HEK293 (cell line): ENCODE measurements around the gene MYOD1.

Source experiments
- CTCF ChIA-PET: fragments of 350-600 bp; formaldehyde crosslinking; extraction: SDS; loops from one replicate; lab custom pipeline; 2021; ENCODE audit warnings: antibody characterized with exemption; lab: Yijun Ruan, JAX
- POLR2A ChIA-PET: fragments of 300-600 bp; formaldehyde crosslinking; extraction: SDS; loops from one replicate; lab custom pipeline; 2020; ENCODE audit warnings: antibody characterized with exemption, inconsistent platforms; lab: Yijun Ruan, JAX
- H3K27ac ChIP-seq: fragments of 200-500 bp; sonication (Bioruptor generic); 2 replicates; pipeline ENCODE4 v1.5.1; 2014; ENCODE audit warnings: low read depth, low read length, control low read depth, inconsistent platforms; ENCODE audit errors: extremely low read depth
- H3K36me3 ChIP-seq, 2 experiments: fragments of 200-500 bp in 1 of 2; sonication (Bioruptor generic) in 1 of 2; 1 replicate in 1 of 2; 2 replicates in 1 of 2; pipeline ENCODE4 v1.5.1; 2014 to 2017; ENCODE audit warnings: inconsistent platforms in 2 of 2, low read length in 2 of 2; ENCODE audit not compliant: control insufficient read depth in 2 of 2, insufficient read depth in 1 of 2
- H3K4me1 ChIP-seq: fragments of 200-500 bp; sonication (Bioruptor generic); 2 replicates; pipeline ENCODE4 v1.5.1; 2014; ENCODE audit warnings: mild to moderate bottlenecking, low read length, inconsistent platforms; ENCODE audit not compliant: control insufficient read depth, insufficient read depth
- H3K4me3 ChIP-seq: 2 replicates; pipeline ENCODE4 v1.5.1; 2011; ENCODE audit warnings: low read depth, mild to moderate bottlenecking, control low read depth, low read length, moderate library complexity
- H3K9me3 ChIP-seq: fragments of 200-500 bp; sonication (Bioruptor generic); 2 replicates; pipeline ENCODE4 v1.5.1; 2014; ENCODE audit warnings: low read depth, low read length, inconsistent platforms; ENCODE audit not compliant: control insufficient read depth, insufficient read depth
- CTCF ChIP-seq: fragments of 450-650 bp; formaldehyde crosslinking; IDR thresholded peaks from 2 replicates; pipeline ENCODE4 v1.5.1; 2016; ENCODE audit warnings: missing biosample characterization, missing genetic modification characterization
- GLI4 ChIP-seq: fragments of 450-650 bp; formaldehyde crosslinking; IDR thresholded peaks from 2 replicates; pipeline ENCODE4 v1.5.1; 2016; ENCODE audit warnings: missing biosample characterization, missing genetic modification characterization
- KLF8 ChIP-seq: fragments of 450-650 bp; formaldehyde crosslinking; IDR thresholded peaks from 2 replicates; pipeline ENCODE4 v1.5.1; 2016; ENCODE audit warnings: missing biosample characterization, missing genetic modification characterization
- KLF9 ChIP-seq: fragments of 450-650 bp; formaldehyde crosslinking; IDR thresholded peaks from 2 replicates; pipeline ENCODE4 v1.5.1; 2016; ENCODE audit warnings: missing biosample characterization, missing genetic modification characterization, low read depth
- OSR2 ChIP-seq: fragments of 450-650 bp; formaldehyde crosslinking; IDR thresholded peaks from 2 replicates; pipeline ENCODE4 v1.5.1; 2016; ENCODE audit warnings: missing biosample characterization, missing genetic modification characterization
- YY2 ChIP-seq: fragments of 450-650 bp; formaldehyde crosslinking; IDR thresholded peaks from 2 replicates; pipeline ENCODE4 v1.5.1; 2016; ENCODE audit warnings: missing biosample characterization, missing genetic modification characterization
- ZBTB10 ChIP-seq: fragments of 450-650 bp; formaldehyde crosslinking; IDR thresholded peaks from 2 replicates; pipeline ENCODE4 v1.5.1; 2016; ENCODE audit warnings: missing biosample characterization, missing genetic modification characterization
- ZFP37 ChIP-seq: fragments of 450-650 bp; formaldehyde crosslinking; IDR thresholded peaks from 2 replicates; pipeline ENCODE4 v1.5.1; 2016; ENCODE audit warnings: missing biosample characterization, missing genetic modification characterization
- ZNF112 ChIP-seq: fragments of 450-650 bp; formaldehyde crosslinking; IDR thresholded peaks from 2 replicates; pipeline ENCODE4 v1.5.0; 2017; ENCODE audit warnings: missing biosample characterization, missing genetic modification characterization
- ZNF157 ChIP-seq: fragments of 450-650 bp; formaldehyde crosslinking; IDR thresholded peaks from 2 replicates; pipeline ENCODE4 v1.5.1; 2016; ENCODE audit warnings: missing biosample characterization, missing genetic modification characterization
- ZNF23 ChIP-seq: fragments of 450-650 bp; formaldehyde crosslinking; IDR thresholded peaks from 2 replicates; pipeline ENCODE4 v1.5.1; 2016; ENCODE audit warnings: missing biosample characterization, missing genetic modification characterization, borderline replicate concordance
- ZNF239 ChIP-seq: fragments of 450-650 bp; formaldehyde crosslinking; IDR thresholded peaks from 2 replicates; pipeline ENCODE4 v1.5.1; 2016; ENCODE audit warnings: missing biosample characterization, missing genetic modification characterization
- ZNF302 ChIP-seq: fragments of 450-650 bp; formaldehyde crosslinking; IDR thresholded peaks from 2 replicates; pipeline ENCODE4 v1.5.1; 2016; ENCODE audit warnings: missing biosample characterization, missing genetic modification characterization, low read depth
- ZNF514 ChIP-seq: fragments of 450-650 bp; formaldehyde crosslinking; IDR thresholded peaks from 2 replicates; pipeline ENCODE4 v1.5.1; 2016; ENCODE audit warnings: missing biosample characterization, missing genetic modification characterization
- ZNF558 ChIP-seq: fragments of 450-650 bp; formaldehyde crosslinking; IDR thresholded peaks from 2 replicates; pipeline ENCODE4 v1.5.1; 2016; ENCODE audit warnings: missing biosample characterization, missing genetic modification characterization
- ZNF561 ChIP-seq: fragments of 450-650 bp; IDR thresholded peaks from 2 replicates; pipeline ENCODE4 v1.5.1; 2018; ENCODE audit warnings: missing biosample characterization, missing genetic modification characterization, borderline replicate concordance
- ZNF629 ChIP-seq: fragments of 450-650 bp; formaldehyde crosslinking; IDR thresholded peaks from 2 replicates; pipeline ENCODE4 v1.5.1; 2017; ENCODE audit warnings: missing biosample characterization, missing genetic modification characterization
- ZNF76 ChIP-seq: fragments of 450-650 bp; formaldehyde crosslinking; IDR thresholded peaks from 2 replicates; pipeline ENCODE4; 2016; ENCODE audit warnings: low read depth, missing biosample characterization, missing genetic modification characterization, borderline replicate concordance
- ZNF830 ChIP-seq: fragments of 450-650 bp; IDR thresholded peaks from 2 replicates; pipeline ENCODE4 v1.5.0; 2018; ENCODE audit warnings: missing biosample characterization, missing genetic modification characterization, low read depth, mild to moderate bottlenecking, moderate library complexity
- ZNF843 ChIP-seq: fragments of 450-650 bp; formaldehyde crosslinking; IDR thresholded peaks from 2 replicates; pipeline ENCODE4 v1.5.1; 2016; ENCODE audit warnings: missing biosample characterization, missing genetic modification characterization
- TF ChIP-seq, protein P1 (sequence below): fragments of 450-650 bp; formaldehyde crosslinking; IDR thresholded peaks from 2 replicates; pipeline ENCODE4 v1.5.1; 2017; ENCODE audit warnings: missing biosample characterization, missing genetic modification characterization
- TF ChIP-seq, protein P2 (sequence below): fragments of 450-650 bp; formaldehyde crosslinking; IDR thresholded peaks from 2 replicates; pipeline ENCODE4 v1.5.1; 2016; ENCODE audit warnings: missing biosample characterization, missing genetic modification characterization
- TF ChIP-seq, protein P3 (sequence below): fragments of 450-650 bp; formaldehyde crosslinking; IDR thresholded peaks from 2 replicates; pipeline ENCODE4 v1.5.1; 2016; ENCODE audit warnings: missing biosample characterization, missing genetic modification characterization

The MYOD1 gene

DNA sequence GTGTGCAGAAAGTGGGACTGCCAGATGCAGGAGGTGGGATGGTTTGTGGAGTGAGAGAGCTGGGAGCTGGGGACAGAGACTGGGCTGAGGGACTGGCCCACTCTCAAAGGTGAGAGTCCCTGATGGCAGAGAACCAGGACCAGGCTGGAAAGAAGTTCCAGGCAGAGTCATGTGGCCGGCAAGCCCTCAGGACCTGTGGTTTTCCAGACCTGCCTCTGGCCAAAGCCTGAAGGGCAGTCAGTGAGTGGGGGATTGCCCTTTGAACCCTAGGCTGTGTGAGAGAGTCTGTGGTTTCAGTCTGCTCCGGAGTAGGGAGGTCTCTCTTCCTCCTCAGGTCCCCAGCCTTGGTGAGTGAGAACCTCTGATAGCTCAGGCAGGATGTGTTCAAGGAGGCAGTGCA is 32.2 kb downstream of the MYOD1 start:
- H3K27ac ChIP-seq: no peak overlapping the region
- no peaks in the 10 kb centered on the region for H3K4me1 ChIP-seq
- ChIA-PET POLR2A (interaction anchor here (0.6 kb wide), 1 partner anchor 10 kb away, joined by 3 read pairs; no protein-coding TSS in a partner anchor), CTCF (interaction anchor here (0.6 to 2.0 kb wide), 3 partner anchors 9 to 163 kb away, joined by 3 to 4 read pairs (median 4); no protein-coding TSS in a partner anchor)
- TF ChIP-seq KLF8 (tag by site-specific recombination) (no peak), ZNF830 (no peak), KLF9 (no peak), ZNF561 (no peak)
- TF ChIP-seq, all 188 proteins: peak for 0
- Histone ChIP-seq H3K9me3 (no peaks in the 10 kb centered on the region), H3K4me3 (no peak overlapping the region), H3K36me3 (no peaks in the 10 kb centered on the region)

DNA sequence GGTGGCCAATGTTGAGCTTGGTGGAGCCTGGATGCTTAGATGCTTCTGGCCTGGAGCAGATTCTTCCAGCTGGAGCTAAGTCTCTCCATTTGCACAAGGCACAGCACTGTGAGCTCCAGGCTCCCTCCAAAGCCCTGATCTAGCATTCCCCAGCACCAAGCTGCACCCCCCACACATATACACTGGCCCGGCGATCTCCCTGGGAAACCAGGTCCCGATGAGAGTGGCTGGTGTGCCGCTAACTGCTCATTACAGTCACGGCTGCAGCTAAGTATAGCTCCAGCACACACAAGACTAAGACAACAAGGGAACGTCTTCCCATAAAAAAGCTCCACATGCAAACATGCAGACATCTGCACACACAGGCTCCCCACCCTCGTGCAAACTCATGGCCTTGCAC is 32.8 kb downstream of the MYOD1 start:
- ChIA-PET CTCF (interaction anchor here (0.6 to 2.0 kb wide), 4 partner anchors 8 to 226 kb away, joined by 3 to 8 read pairs (median 4); no protein-coding TSS in a partner anchor), POLR2A (interaction anchor here (0.6 kb wide), 1 partner anchor 10 kb away, joined by 3 read pairs; no protein-coding TSS in a partner anchor)
- H3K9me3 ChIP-seq: no peaks in the 10 kb centered on the region
- no peak overlapping the region for H3K4me3 ChIP-seq
- H3K36me3 ChIP-seq: no peaks in the 10 kb centered on the region
- H3K4me1 ChIP-seq: no peaks in the 10 kb centered on the region
- no peak for TF ChIP-seq OSR2 (tag by site-specific recombination)
- TF ChIP-seq ZNF23 (tag by site-specific recombination): no peak
- no peak for TF ChIP-seq ZFP37 (tag by site-specific recombination)
- TF ChIP-seq ZNF514 (tag by site-specific recombination): no peak
- TF ChIP-seq, protein P1, sequence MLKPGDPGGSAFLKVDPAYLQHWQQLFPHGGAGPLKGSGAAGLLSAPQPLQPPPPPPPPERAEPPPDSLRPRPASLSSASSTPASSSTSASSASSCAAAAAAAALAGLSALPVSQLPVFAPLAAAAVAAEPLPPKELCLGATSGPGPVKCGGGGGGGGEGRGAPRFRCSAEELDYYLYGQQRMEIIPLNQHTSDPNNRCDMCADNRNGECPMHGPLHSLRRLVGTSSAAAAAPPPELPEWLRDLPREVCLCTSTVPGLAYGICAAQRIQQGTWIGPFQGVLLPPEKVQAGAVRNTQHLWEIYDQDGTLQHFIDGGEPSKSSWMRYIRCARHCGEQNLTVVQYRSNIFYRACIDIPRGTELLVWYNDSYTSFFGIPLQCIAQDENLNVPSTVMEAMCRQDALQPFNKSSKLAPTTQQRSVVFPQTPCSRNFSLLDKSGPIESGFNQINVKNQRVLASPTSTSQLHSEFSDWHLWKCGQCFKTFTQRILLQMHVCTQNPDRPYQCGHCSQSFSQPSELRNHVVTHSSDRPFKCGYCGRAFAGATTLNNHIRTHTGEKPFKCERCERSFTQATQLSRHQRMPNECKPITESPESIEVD (tag by site-specific recombination): no peak
- TF ChIP-seq ZNF558 (tag by site-specific recombination): no peak
- TF ChIP-seq CTCF (tag by site-specific recombination): no peak
- TF ChIP-seq YY2 (tag by site-specific recombination): no peak
- TF ChIP-seq ZNF843 (tag by site-specific recombination): no peak
- no peak for TF ChIP-seq ZNF112 (tag by site-specific recombination)
- TF ChIP-seq ZNF302 (tag by site-specific recombination): no peak
- TF ChIP-seq ZNF157 (tag by site-specific recombination): no peak
- TF ChIP-seq ZNF239 (tag by site-specific recombination): no peak
- no peak for TF ChIP-seq ZNF629 (tag by site-specific recombination)
- TF ChIP-seq, protein P2, sequence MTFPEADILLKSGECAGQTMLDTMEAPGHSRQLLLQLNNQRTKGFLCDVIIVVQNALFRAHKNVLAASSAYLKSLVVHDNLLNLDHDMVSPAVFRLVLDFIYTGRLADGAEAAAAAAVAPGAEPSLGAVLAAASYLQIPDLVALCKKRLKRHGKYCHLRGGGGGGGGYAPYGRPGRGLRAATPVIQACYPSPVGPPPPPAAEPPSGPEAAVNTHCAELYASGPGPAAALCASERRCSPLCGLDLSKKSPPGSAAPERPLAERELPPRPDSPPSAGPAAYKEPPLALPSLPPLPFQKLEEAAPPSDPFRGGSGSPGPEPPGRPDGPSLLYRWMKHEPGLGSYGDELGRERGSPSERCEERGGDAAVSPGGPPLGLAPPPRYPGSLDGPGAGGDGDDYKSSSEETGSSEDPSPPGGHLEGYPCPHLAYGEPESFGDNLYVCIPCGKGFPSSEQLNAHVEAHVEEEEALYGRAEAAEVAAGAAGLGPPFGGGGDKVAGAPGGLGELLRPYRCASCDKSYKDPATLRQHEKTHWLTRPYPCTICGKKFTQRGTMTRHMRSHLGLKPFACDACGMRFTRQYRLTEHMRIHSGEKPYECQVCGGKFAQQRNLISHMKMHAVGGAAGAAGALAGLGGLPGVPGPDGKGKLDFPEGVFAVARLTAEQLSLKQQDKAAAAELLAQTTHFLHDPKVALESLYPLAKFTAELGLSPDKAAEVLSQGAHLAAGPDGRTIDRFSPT (tag by site-specific recombination): no peak
- TF ChIP-seq, protein P3, sequence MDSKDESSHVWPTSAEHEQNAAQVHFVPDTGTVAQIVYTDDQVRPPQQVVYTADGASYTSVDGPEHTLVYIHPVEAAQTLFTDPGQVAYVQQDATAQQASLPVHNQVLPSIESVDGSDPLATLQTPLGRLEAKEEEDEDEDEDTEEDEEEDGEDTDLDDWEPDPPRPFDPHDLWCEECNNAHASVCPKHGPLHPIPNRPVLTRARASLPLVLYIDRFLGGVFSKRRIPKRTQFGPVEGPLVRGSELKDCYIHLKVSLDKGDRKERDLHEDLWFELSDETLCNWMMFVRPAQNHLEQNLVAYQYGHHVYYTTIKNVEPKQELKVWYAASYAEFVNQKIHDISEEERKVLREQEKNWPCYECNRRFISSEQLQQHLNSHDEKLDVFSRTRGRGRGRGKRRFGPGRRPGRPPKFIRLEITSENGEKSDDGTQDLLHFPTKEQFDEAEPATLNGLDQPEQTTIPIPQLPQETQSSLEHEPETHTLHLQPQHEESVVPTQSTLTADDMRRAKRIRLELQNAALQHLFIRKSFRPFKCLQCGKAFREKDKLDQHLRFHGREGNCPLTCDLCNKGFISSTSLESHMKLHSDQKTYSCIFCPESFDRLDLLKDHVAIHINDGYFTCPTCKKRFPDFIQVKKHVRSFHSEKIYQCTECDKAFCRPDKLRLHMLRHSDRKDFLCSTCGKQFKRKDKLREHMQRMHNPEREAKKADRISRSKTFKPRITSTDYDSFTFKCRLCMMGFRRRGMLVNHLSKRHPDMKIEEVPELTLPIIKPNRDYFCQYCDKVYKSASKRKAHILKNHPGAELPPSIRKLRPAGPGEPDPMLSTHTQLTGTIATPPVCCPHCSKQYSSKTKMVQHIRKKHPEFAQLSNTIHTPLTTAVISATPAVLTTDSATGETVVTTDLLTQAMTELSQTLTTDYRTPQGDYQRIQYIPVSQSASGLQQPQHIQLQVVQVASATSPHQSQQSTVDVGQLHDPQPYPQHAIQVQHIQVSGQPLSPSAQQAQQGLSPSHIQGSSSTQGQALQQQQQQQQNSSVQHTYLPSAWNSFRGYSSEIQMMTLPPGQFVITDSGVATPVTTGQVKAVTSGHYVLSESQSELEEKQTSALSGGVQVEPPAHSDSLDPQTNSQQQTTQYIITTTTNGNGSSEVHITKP (tag by site-specific recombination): no peak
- no peak for TF ChIP-seq ZNF76 (tag by site-specific recombination)
- TF ChIP-seq ZBTB10 (tag by site-specific recombination): no peak
- TF ChIP-seq GLI4: no peak
- no peak overlapping the region for H3K27ac ChIP-seq
